NCI-H345 treated with DMSO at 0.1 percent for 48 hours (cell line): Measurements from ENCODE around the gene VPS18.
A peak's percentile ranks its signal among the peaks of the same experiment; 100 is the strongest.

Experiments
- DNase-seq: peaks from one replicate; lab custom pipeline; 2025; ENCODE audit not compliant: unreplicated experiment; lab: John Stamatoyannopoulos, UW

Gene VPS18

GRCh38 chr15:40934457-40934856, 40.2 kb downstream of the VPS18 start:
- DNase-seq = no peak

- DNase-seq = no peak
These were observed 42.0 kb downstream of the VPS18 start for GRCh38 chr15:40936234-40936708.

GRCh38 chr15:40936709-40937666, 42.7 kb downstream of the VPS18 start:
- no peak for DNase-seq

- no peak for DNase-seq
These were observed 43.7 kb downstream of the VPS18 start for GRCh38 chr15:40937762-40938535.

- DNase-seq = no peak
These were observed 44.3 kb downstream of the VPS18 start for GRCh38 chr15:40938536-40938870.

- no peak for DNase-seq
These were observed 46.1 kb downstream of the VPS18 start for GRCh38 chr15:40940296-40940801.

GRCh38 chr15:40941068-40941527, 46.8 kb downstream of the VPS18 start:
- DNase-seq = no peak

- DNase-seq = peak; percentile 22
These were observed 47.5 kb downstream of the VPS18 start for GRCh38 chr15:40941528-40942336.

GRCh38 chr15:40942337-40942854, 48.1 kb downstream of the VPS18 start:
- DNase-seq = no peak

- DNase-seq = no peak
These were observed 48.6 kb downstream of the VPS18 start for GRCh38 chr15:40942878-40943277.

GRCh38 chr15:40943764-40944365, 49.6 kb downstream of the VPS18 start:
- DNase-seq = no peak

- no peak for DNase-seq
These were observed 50.5 kb downstream of the VPS18 start for GRCh38 chr15:40944510-40945296.

- DNase-seq = no peak
These were observed 54.6 kb downstream of the VPS18 start for GRCh38 chr15:40948706-40949473.

- DNase-seq = no peak
These were observed 55.5 kb downstream of the VPS18 start for GRCh38 chr15:40949756-40950207.

GRCh38 chr15:40951764-40952163, 57.5 kb downstream of the VPS18 start:
- DNase-seq = no peak

GRCh38 chr15:40952301-40952900, 58.2 kb downstream of the VPS18 start:
- DNase-seq = no peak

- peak; percentile 90 for DNase-seq
These were observed 58.9 kb downstream of the VPS18 start, which contains the start of gene CHAC1 for GRCh38 chr15:40952901-40953712. TSS of gene CHAC1 (plus strand) at chr15:40953471. CDS start at chr15:40953584, 113 bp downstream.
